CD4-positive, alpha-beta T cell treated with Interleukin-6 at 100 ng/mL for 8 hours (primary cell): ENCODE results near the gene CASP9.

Source experiments
- DNase-seq: peaks from one replicate; pipeline ENCODE4 v3.0.0-alpha.2; 2020; ENCODE audit warnings: mixed read lengths, low spot score

The CASP9 gene

GRCh38 chr1:15524021-15524282 is at the start of gene CASP9:
Gene CASP9 (minus strand): TSS chr1:15524215. CDS start chr1:15524200, 15 bp downstream.
- DNase-seq, result no peak

GRCh38 chr1:15573477-15573876 is 49.5 kb upstream of the CASP9 start:
- no peak for DNase-seq

- DNase-seq, result no peak
Observed at GRCh38 chr1:15571266-15571665, 47.3 kb upstream of the CASP9 start.

GRCh38 chr1:15570861-15571260 is 46.8 kb upstream of the CASP9 start:
- no peak for DNase-seq

- no peak for DNase-seq
Observed at GRCh38 chr1:15568387-15569073, 44.5 kb upstream of the CASP9 start.

- DNase-seq, result no peak
Observed at GRCh38 chr1:15559189-15559810, 35.3 kb upstream of the CASP9 start.

GRCh38 chr1:15558516-15558915 is 34.5 kb upstream of the CASP9 start:
- DNase-seq, result no peak

GRCh38 chr1:15557594-15557993 is 33.6 kb upstream of the CASP9 start:
- no peak for DNase-seq

GRCh38 chr1:15557008-15557407 is 33.0 kb upstream of the CASP9 start:
- DNase-seq, result no peak

GRCh38 chr1:15550573-15550972 is 26.6 kb upstream of the CASP9 start:
- DNase-seq, result no peak

GRCh38 chr1:15546641-15547040 is 22.6 kb upstream of the CASP9 start:
- no peak for DNase-seq

GRCh38 chr1:15543589-15544568 is 19.9 kb upstream of the CASP9 start:
- no peak for DNase-seq

GRCh38 chr1:15543251-15543588 is 19.2 kb upstream of the CASP9 start:
- DNase-seq, result no peak

GRCh38 chr1:15542388-15543250 is 18.6 kb upstream of the CASP9 start:
- no peak for DNase-seq

- DNase-seq, result no peak
Observed at GRCh38 chr1:15541231-15541792, 17.3 kb upstream of the CASP9 start.

GRCh38 chr1:15540186-15540585 is 16.2 kb upstream of the CASP9 start:
- DNase-seq, result no peak

GRCh38 chr1:15538771-15539170 is 14.8 kb upstream of the CASP9 start:
- DNase-seq, result no peak

- no peak for DNase-seq
Observed at GRCh38 chr1:15531682-15532081, 7.7 kb upstream of the CASP9 start.

- DNase-seq, result no peak
Observed at GRCh38 chr1:15531003-15531402, 7.0 kb upstream of the CASP9 start.

GRCh38 chr1:15526490-15527339 is 2.7 kb upstream of the CASP9 start, which contains the start of gene DNAJC16:
Gene DNAJC16 (plus strand): TSS chr1:15526848. CDS start chr1:15529106, 2,258 bp downstream.
- DNase-seq, result peak; percentile 99

GRCh38 chr1:15526021-15526489 is 2.0 kb upstream of the CASP9 start:
- DNase-seq, result no peak
